ENCODE measurements around the gene OR6F1.
"Not testable (repeated sequence)": the region's sequence is repeated elsewhere in the genome, so short reads cannot be mapped to it uniquely, and the experiment has no call there.

DNA sequence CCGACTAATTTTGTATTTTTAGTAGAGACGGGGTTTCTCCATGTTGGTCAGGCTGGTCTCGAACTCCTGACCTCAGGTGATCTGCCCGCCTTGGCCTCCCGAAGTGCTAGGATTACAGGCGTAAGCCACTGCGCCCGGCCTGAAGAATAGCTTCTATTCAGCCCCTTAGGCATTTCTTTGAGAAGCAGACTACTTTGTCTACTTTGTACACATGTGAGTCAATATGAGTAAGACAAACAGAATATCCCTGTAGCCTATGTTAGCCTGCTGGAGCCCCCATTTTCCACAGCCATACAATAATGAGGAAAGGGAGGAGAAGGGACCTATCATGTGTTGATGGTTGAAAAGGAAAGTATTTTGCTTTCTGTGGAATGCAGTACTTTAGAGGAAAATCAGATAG, 5.8 kb downstream of the OR6F1 start:
- TF ChIP-seq CSDC2 (CRISPR knock-in tag; IDR thresholded peaks at IDR 0.05); GLIS3 (CRISPR knock-in tag; IDR thresholded peaks at IDR 0.05); ZNF8 (CRISPR knock-in tag; IDR thresholded peaks at IDR 0.05); RARB (CRISPR knock-in tag; IDR thresholded peaks at IDR 0.05); ZFP3 (CRISPR knock-in tag; IDR thresholded peaks at IDR 0.05); CSRNP3 (CRISPR knock-in tag; IDR thresholded peaks at IDR 0.05); ARNTL (CRISPR knock-in tag; IDR thresholded peaks at IDR 0.05; ENCODE audit: borderline replicate concordance, low read depth); ZNF565 (CRISPR knock-in tag; conservative IDR thresholded peaks at IDR 0.05; ENCODE audit: low read depth); TCF4 (CRISPR knock-in tag; IDR thresholded peaks at IDR 0.05; ENCODE audit: borderline replicate concordance); TOX (CRISPR knock-in tag; IDR thresholded peaks at IDR 0.05; ENCODE audit: borderline replicate concordance); CREB5 (CRISPR knock-in tag; IDR thresholded peaks at IDR 0.05; ENCODE audit: low read depth); OSR1 (CRISPR knock-in tag; IDR thresholded peaks at IDR 0.05): not testable (repeated sequence)
- TF ChIP-seq, protein P1, sequence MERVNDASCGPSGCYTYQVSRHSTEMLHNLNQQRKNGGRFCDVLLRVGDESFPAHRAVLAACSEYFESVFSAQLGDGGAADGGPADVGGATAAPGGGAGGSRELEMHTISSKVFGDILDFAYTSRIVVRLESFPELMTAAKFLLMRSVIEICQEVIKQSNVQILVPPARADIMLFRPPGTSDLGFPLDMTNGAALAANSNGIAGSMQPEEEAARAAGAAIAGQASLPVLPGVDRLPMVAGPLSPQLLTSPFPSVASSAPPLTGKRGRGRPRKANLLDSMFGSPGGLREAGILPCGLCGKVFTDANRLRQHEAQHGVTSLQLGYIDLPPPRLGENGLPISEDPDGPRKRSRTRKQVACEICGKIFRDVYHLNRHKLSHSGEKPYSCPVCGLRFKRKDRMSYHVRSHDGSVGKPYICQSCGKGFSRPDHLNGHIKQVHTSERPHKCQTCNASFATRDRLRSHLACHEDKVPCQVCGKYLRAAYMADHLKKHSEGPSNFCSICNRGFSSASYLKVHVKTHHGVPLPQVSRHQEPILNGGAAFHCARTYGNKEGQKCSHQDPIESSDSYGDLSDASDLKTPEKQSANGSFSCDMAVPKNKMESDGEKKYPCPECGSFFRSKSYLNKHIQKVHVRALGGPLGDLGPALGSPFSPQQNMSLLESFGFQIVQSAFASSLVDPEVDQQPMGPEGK (CRISPR knock-in tag; IDR thresholded peaks at IDR 0.05; ENCODE audit: borderline replicate concordance), result not testable (repeated sequence)
- TF ChIP-seq, protein P2, sequence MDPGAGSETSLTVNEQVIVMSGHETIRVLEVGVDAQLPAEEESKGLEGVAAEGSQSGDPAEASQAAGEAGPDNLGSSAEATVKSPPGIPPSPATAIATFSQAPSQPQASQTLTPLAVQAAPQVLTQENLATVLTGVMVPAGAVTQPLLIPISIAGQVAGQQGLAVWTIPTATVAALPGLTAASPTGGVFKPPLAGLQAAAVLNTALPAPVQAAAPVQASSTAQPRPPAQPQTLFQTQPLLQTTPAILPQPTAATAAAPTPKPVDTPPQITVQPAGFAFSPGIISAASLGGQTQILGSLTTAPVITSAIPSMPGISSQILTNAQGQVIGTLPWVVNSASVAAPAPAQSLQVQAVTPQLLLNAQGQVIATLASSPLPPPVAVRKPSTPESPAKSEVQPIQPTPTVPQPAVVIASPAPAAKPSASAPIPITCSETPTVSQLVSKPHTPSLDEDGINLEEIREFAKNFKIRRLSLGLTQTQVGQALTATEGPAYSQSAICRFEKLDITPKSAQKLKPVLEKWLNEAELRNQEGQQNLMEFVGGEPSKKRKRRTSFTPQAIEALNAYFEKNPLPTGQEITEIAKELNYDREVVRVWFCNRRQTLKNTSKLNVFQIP (CRISPR knock-in tag; IDR thresholded peaks at IDR 0.05; ENCODE audit: borderline replicate concordance, low read depth), result not testable (repeated sequence)

All from SK-N-SH treated with all-trans-retinoic acid at 6 μM for 48 hours (cell line).